Astrocyte (in vitro differentiated cells and primary cell): ENCODE data around the gene SUN1.

ENCODE experiments used
- CTCF ChIP-seq: IDR thresholded peaks from 2 replicates; pipeline ENCODE4 v1.5.1; 2011; ENCODE audit warnings: low read depth, mild to moderate bottlenecking, inconsistent platforms, low read length, moderate library complexity; ENCODE audit not compliant: insufficient read depth
- EZH2 ChIP-seq: IDR thresholded peaks from 2 replicates; pipeline ENCODE4 v1.6.1; 2012; ENCODE audit warnings: mild to moderate bottlenecking, low read length, inconsistent platforms; ENCODE audit not compliant: insufficient read depth

DNA sequence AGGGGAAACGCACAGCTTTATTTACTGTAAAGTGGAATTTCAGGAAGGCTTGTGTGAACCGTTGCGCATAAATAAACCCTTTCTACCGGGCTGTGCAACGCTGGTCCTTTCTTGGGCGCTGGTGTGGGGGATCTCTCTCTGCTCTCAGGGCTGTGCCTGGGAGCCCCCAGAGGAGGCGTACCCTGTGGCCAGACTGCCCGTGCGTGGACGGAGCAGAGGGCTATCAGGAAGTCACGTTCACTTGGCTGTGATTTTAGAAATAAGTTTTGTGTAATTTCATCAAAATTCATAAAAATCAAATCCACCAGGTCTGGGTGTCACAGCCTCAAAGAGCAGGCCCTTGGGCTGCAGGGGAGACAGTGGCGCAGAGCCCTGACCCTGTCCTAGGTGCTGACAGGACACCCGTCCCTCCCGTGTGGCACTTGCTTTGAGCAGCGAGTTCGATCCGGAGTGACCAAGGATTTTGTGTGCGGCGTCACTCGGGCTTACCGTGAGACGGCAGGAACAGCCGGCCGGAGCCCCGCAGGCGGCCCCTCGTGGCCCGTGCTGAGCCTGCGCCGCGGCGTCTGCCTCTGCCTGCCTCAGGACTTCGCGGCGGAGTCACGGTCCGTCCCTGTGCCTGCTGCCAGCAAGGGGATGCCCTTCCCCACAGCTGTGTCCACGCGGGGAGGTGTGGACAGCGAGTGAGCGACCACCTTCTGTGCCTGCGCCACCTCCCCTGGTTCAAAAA lies 64.2 kb downstream of the SUN1 start:
- TF ChIP-seq CTCF (no peak), EZH2 (no peak)
